ENCODE measurements around the gene SLC19A1.

Gene SLC19A1

DNA sequence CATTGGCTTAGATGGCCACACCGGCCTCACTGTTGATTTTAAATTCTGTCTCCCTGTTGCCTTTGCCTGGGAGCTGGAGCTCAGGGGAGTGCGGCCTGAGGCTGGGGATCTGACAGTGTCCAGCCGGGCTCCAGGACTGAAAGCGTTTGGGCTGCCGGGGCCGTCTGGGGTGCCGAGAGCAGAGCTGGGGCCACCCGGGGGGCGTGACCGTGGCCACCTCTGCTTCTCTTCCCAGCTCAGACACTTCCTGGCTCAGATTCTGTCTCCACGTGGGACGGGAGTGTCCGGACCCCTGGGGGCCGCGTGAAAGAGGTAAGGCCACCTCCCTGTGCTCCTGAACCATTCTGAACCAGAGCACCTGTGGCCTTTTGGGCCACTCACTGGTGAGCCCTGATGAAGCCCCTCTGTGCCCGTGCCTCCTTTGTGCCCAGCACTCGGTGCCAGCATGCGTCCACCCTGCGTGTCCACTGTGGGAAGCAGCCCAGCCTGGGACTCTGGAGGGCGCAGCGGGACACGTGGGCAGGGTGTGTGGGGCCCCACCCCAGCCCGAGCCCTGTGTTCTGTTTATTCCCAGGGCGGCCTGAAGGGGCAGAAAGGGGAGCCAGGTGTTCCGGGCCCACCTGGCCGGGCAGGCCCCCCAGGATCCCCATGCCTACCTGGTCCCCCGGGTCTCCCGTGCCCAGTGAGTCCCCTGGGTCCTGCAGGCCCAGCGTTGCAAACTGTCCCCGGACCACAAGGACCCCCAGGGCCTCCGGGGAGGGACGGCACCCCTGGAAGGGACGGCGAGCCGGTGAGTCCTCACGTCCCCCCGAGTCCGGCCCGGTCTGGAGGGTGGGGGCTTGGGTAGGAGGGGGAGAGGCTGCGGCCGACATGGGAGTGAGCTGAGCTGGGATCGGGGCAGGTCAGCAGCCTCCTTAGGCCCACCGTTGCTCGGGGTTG, 64.8 kb downstream of the SLC19A1 start:
- no peak for DNase-seq (ENCODE audit: low spot score)

DNA sequence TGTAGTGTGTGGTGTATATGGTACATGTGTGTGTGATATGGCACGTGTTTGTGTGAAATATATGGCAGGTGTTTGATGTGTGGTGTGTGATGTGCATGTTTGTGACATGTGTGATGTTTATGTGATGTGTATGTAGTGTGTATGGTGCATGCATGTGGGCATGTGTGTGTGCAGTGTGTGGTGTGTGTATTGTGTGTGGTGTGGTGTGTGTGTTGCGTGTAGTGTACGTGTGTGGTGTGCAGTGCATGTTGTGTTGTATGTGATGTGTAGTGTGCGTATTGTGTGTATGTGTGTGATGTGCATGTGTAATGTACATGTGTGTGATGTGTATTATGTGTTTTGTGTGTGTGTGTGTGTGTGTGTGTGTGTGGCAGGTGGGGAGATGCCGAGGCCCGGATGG, 65.7 kb downstream of the SLC19A1 start:
- DNase-seq (ENCODE audit: low spot score): no peak

DNA sequence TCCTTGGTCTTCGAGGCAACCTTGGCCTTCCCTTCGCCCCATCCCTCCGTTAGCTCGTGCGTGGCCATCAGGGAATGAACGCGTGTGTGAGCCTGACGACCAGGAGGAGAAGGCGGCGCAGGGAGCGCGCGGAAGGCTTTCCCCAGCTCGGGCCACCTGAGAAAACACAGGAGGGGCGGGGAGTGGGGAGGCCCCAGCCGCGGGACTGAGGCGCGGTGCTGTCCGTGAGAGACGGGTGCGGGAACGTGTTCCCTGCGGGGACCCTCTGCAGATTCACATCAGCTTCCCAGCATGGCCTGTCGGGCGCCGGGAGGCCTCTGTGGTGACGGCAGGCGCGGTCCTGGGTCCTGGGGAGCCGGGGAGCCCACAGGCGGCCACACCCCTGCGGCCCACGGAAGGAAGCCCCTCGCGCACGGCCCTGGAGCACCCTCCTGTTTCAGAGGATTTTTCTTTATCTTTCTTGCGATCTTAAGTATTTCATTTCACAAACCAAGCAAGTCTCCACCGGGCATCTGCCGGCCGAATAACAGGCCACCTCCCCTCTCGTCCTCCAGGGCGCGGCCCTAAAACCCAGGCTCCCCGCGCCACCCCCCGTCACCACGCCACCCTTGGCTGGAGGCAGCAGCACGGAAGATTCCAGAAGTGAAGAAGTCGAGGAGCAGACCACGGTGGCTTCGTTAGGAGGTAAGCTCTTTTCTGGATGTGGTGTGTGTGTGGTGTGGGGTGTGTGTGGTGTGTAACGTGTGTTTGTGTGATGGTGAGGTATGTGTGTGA, 66.3 kb downstream of the SLC19A1 start:
- DNase-seq (ENCODE audit: low spot score): no peak

DNA sequence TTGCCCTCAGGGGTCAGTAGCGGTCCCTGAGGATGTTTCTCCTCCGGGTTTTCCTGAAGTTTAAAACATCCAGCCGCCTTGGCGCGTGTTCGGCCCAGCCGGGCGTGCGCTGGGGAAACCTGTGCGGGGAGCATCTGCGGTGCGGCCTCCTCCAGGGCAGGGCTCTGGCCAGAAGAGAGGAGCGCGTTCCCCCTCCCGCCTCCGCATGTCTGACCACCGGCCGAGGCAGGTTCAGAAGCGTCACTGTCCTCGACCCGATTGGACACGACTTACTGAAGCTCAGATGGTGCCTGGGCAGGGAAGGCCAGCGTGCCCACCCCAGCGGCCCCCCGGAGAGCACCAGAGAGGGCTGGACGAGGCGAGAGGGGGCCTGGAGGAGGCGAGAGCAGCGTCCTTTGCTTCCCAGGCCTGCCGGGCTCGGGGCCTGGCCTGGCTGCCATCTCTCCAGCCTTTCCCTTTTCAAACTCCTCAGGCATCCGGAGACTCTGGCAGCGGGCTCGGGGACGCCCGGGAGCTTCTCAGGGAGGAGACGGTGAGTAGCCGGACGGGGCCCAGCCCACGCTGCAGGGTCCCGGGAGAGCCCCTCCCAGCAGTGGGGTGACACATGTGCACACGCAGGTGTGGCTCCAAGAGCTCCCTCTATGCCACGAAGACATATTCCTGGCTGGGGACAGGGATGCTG, 67.1 kb downstream of the SLC19A1 start:
- no peak for DNase-seq (ENCODE audit: low spot score)

DNA sequence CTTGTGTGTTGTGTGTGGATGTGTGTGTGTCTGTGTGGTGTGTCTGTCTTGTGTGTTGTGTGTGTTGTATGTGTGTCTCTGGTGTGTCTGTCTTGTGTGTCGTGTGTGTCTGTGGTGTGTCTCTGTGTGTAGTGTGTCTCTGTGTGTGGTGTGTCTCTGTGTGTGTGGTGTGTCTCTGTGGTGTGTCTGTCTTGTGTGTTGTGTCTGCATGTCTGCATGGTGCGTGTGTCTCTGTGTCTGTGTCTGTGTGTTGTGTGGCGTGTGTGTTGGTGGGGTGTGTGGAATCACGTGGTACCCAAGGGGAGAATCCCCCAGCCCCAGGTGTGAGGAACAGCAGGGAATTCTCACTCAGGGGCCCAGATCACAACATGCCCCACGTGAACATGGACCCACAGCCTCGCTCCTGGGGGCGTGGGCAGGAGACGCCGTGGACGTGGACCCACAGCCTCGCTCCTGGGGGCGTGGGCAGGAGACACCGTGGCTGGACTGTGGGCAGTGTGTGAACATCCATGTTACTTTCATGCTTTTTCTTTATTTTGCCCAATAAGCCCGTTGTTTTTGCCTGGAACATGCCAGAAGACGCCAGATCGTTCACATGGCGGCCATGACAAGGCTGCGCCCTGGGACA, 67.8 kb downstream of the SLC19A1 start:
- no peak for DNase-seq (ENCODE audit: low spot score)

DNA sequence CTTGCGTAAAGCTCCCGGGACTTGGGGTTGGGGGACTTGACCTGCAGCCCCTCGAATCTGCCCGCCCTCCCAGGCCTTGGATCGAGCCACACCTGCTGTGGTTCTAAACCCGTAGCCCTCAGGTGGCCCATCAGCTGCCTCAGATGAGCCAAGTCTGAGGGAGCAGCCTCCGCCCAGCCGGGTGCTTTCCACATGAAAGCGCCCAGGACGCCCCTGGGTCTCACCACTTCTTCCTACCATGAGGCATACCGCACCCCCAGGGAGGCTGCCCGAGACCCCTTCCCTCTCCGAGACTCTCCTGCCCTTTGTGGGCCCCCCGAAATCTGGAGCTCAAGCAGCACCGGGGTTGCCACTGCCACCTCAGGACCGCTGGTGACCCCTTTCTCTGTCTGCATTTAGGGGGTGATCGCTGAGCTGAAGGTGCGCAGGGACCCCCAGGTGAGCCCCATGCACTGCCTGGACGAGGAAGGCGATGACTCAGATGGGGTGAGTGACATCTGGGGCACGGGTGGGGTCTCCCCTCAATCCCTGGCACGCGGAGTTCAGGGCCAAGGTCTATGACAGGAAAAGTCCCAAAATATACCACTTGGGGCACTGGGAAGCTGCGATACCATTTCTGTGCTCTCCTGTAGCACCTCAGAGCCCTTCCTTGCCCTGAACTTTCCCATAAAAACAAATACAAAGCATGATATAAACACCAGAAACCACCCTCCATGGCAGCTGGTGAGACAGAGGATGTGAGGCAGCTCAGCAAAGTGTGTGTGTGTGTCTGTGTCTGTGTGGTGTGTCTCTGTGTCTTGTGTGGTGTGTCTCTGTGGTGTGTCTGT, 68.5 kb downstream of the SLC19A1 start:
- no peak for DNase-seq (ENCODE audit: low spot score)

DNA sequence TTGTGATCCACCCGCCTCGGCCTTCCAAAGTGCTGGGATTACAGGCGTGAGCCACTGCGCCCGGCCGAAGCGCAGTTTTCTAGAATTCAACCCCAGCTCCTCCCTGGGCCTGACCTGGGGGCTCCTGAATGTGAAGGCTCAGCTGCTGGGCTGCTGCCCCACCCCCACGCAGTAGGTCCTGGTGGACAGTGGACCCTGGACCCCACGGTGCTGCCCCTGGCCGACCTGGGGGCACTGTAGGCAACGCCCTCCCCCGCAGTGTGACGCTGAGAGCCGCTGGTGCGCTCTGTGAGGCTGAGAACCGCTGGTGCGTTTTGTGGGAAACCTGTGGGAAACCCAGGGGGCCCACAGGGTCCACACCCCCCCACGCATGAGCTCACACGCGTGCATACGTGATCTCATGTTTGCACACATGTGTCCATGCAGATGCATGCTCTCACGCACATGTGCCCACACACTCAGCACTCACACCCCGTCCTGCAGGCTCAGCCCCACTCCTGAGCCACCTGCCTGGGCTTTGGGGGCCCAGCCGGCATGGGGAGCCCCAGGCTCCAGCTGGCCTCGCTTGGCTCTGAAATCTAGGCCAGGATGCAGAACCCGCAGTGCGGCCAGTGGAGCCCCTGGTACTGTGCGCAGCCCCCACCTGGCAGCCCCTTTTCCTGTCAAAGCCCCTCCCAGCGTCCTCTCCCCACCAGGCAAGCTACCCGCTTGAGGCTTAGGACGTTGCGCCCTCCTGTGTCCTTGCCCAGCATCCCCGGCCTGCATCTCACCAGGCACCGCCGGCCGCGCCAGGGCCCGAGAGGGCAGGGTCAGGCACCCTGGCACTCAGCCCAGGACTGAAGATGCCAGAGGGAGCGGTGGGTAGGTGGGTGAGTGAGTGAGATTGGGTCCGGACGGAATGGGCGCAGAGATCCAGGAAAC, 69.5 kb downstream of the SLC19A1 start:
- DNase-seq (ENCODE audit: low spot score): no peak

DNA sequence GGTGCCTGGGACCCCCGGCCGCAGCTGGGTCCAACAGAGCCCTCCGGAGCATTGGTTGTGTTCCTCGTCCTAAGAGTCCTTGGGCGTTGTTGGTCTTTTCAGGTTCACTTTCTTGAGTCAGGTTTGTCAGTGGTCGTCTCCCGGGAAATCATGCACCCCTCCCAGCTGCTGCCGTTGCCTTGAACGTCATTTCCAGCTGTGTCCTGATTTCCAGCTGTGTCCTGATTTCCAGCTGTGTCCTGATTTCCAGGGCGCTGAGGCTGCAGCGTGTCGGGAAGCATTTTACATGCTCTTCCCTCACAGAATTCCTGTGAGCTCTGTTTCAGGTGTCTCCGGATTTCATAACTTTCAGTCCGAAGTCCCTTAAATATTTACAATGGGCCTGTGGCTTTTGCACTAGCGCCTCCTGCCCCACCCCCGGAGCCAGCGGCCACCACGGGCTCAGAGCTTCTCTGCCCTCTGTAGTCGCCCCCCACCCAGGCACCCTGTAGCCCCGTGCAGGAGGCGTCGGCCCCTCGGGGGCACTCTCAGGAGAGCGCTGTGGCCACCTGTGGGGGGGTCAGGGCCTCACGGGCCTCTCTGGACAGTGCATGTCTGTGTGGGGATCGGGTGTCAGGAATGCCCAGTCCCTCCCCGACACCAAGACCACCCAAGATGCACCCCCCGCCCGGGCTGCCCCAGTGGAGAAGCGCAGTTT, 70.6 kb downstream of the SLC19A1 start:
- no peak for DNase-seq (ENCODE audit: low spot score)

DNA sequence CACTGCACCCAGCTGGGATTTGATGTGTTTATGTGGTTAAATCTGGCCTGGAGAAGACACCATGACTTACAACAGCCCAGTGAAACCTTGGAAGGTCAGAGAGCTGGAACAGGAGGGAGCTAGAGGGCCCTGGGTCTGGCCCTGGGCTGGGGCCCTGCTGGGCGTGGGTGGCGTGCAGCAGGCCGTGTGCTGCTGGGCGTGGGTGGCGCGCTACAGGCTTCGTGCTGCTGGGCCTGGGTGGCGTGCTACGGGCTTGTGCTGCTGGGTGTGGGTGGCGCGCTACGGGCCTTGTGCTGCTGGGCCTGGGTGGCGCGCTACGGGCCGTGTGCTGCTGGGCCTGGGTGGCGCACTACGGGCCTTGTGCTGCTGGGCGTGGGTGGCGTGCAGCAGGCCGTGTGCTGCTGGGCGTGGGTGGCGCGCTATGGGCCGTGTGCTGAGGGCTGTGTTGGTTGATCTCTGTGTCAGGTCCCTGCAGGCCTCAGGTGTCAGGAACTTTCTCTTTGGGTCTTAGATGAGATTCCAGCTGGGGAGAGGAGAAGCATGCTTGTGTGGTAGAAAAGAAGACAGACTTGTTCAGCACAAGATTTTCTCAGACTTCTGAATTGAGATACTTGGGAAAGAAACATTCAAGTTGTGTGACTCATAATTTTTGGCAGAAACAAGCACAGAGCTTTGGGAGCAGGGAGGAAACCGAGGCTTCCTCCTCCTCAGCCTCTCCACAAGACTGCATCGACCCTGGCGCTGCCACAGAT, 71.3 kb downstream of the SLC19A1 start:
- peak; percentile 87 for DNase-seq (ENCODE audit: low spot score)

DNA sequence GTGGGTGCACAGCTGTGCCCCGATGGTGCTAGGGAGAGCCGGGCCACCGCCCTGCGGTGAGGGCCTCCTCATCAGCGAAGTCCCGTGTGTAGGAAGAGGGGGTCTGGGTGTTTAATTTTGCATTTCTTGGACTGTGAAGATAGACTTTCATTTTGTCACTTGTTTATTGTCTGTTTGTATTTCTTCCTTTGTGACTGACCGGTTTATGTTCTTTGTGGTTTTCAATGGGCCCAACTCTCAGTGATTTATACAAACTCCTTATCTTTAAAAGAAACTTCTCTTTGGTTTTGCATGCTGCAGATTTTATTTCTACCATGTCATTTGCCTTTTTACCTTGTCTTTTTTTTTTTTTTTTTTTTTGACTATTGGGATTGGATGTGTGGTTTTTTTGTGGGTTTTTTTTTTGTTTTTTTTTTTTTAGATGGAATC, 72.1 kb downstream of the SLC19A1 start:
- no peak for DNase-seq (ENCODE audit: low spot score)

DNA sequence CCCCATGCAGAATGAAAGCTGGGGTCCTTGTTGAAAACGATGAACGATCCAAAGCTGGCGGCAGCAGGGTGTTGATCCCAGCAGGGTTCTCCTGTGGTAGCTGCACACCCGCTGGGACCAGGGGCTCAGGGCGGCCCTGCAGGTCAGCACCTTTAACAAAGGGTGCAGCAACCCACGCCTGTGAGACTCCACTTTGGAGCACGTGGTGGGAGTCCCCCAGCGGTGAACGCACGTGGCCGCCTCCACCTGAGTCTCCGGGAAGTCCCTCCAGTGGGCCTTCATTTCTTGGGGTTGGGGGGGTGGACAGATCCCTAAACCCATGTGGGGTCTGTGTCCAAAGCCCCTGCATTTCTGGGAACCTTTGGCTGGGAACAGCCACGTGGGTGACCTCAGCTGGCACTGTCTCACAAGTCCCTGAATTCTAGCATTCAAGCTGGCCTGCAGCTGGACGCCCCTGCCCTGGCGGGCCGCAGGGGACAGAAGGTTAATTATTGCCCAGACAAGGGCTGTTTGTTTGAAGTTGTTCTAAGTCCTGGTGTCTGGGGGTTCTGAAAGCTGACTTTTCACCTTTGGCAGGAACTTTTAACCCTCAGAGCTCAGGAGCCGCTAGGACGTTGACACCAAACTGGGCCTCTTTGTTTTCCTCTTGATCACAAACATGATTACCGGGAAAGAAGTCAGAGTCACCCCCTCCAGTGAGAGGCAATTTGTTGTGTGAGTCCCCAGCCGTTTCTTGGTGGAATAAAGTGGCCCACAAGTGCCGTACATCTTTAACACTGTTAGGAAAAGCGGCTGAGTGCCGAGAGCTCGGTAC, 72.8 kb downstream of the SLC19A1 start:
- no peak for DNase-seq (ENCODE audit: low spot score)

DNA sequence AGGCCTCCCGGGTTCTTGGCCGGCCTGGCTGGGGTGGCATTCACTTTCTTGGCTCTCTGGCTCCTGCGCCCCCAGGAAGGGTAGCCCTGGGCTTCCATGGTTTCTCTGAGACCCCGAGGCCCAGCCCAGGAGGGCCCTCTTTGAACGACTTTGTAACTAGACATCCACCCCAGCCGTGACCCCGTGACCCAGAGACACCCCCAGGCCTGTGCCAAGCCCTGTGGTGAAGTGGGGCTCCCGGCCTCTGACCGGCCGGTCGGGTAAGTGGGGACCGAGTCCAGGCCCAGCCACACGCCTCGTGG, 73.3 kb downstream of the SLC19A1 start:
- no peak for DNase-seq (ENCODE audit: low spot score)

DNA sequence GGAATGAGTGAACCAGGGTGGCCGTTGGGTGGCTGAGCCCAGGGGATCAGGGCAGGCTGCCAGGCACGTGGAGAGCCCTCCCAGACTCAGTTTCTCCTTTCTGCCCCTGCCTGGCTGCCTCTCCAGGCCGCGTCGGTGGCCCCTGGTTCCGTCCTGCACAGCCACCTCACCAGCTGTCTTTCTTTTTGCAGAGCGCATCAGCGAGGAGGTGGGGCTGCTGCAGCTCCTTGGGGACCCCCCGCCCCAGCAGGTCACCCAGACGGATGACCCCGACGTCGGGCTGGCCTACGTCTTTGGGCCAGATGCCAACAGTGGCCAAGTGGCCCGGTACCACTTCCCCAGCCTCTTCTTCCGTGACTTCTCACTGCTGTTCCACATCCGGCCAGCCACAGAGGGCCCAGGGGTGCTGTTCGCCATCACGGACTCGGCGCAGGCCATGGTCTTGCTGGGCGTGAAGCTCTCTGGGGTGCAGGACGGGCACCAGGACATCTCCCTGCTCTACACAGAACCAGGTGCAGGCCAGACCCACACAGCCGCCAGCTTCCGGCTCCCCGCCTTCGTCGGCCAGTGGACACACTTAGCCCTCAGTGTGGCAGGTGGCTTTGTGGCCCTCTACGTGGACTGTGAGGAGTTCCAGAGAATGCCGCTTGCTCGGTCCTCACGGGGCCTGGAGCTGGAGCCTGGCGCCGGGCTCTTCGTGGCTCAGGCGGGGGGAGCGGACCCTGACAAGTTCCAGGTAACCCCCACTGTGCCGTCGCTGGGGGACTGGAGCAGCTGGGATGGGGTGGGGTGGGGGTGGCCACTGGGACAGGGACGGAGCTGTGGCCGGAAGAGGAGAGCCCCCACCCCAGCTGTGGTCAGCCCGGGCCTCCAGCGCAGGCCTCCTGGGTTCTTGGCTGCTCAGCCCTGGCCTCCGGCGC, 73.9 kb downstream of the SLC19A1 start:
- no peak for DNase-seq (ENCODE audit: low spot score)

DNA sequence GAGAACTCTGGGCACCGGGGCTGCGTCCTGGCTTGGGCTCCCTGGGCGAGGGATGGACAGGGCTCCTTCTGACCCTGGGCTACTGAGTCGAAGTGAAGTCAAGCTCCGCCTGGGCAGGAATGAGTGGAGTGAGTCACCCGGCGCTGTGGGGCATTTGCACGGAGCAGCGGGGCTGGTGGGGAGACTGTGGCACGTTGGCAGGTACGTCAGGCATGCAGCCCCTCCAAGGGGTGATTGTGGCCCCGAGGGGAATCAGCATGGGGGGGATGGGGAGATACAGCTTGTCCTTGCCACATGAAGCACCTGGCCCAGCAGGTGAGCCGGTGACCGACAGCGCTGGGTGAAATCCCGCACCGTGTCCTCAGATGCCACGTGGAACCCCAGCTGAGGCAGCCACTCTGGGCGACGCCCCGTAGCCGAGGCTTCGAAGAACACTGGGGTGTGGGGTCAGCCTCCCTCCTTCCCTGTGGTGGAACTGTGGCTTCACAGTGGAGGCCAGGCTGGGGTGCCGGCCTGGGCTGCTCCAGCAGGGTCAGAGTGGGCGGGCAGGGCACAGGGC, 74.9 kb downstream of the SLC19A1 start:
- DNase-seq (ENCODE audit: low spot score): no peak

DNA sequence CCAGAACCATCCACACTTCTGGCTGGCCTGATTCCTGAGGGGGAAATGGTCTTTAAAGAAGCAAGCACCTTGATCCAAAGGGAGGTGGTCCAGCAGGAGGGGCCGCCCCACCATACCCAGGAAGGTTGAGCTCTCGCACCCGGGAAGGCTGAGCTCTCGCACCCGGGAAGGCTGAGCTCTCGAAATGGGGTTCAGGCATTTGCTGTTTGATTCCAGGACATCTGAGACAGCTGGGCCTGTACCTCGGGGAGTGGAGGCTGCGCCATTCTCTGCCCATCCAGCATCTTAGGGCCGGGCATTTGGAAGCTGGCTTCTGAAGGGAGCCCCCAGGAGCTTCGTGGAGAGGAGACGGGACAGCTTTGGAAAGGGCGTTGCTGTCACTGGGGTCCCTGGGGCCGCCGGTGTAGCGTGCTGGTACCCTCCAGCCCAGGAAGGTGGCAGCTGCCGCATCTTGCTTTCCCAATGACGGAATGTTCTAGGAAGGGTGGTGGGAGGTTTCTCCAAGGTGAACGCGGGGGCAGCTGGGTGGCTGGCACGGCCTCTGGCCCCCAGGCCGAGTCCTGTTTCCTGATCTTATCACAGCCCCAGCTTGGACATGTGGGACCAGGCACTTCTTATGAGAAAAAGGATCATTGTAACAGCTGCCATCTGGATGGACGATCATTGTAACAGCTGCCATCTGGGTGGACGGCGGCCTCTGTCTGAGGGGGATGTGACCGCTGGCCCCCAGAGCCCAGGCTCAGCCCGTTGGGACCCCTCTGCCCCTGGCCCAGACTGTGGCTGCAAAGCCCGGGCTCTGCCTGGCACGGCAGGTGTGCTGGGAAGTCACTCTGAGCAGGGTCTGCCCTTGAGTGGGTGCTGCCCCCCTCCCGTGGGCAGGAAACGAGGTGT, 75.7 kb downstream of the SLC19A1 start:
- DNase-seq (ENCODE audit: low spot score): no peak

All from hepatic stellate cell (primary cell).